Measurements from ENCODE around the gene BABAM2. TPM values are rescaled to one million over a fixed set of nuclear protein-coding genes. Genes with fewer than 3 reads are reported as not detected.

Gene BABAM2
- total and polyA plus RNA-seq, 2 of the 4 experiments (the other 2 are of a cell fraction) = 20.9 to 23.1 TPM

GRCh38 chr2:28336264-28336980, 445.9 kb downstream of the BABAM2 start:
- Histone ChIP-seq H3K36me3 (ENCODE audit: control insufficient read depth, insufficient read depth, low read length) (peaks cover 3% of the 10 kb centered on the region; the same call in 1 of the 2 replicates), H4K20me1 (ENCODE audit: insufficient read depth, low read length) (no peaks in the 10 kb centered on the region), H4K8ac (ENCODE audit: low read depth in 2 of 2, low read length in 2 of 2) (no peak overlapping the region), H2AFZ (replicated peaks; ENCODE audit: low read length, poor library complexity) (no peak overlapping the region), H3K9ac (ENCODE audit: low read depth, low read length) (no peak overlapping the region), H3K4me2 (ENCODE audit: low read depth, low read length) (no peak overlapping the region), H3K9me3 (ENCODE audit: control insufficient read depth, insufficient read depth, low read length) (no peaks in the 10 kb centered on the region), H2AK5ac (ENCODE audit: low read depth, low read length) (peak overlapping the region; percentile 70), H4K91ac (ENCODE audit: insufficient read depth, low read depth, low read length) (no peak overlapping the region), H2BK15ac (ENCODE audit: low read depth, low read length) (no peak overlapping the region), H3K79me1 (ENCODE audit: low read depth in 1 of 2, low read length in 2 of 2) (no peaks in the 10 kb centered on the region), H2AK9ac (replicated peaks; ENCODE audit: low read depth, low read length, poor library complexity) (no peak overlapping the region), H3K4me3 (ENCODE audit: insufficient read depth, low read depth, low read length) (no peak overlapping the region), H3K18ac (ENCODE audit: low read depth, low read length) (peak overlapping the region; percentile 0; the same call in 1 of the 2 replicates), H3K4me1 (ENCODE audit: control insufficient read depth, insufficient read depth, low read length) (peaks cover 19% of the 10 kb centered on the region), H2BK20ac (ENCODE audit: low read depth, low read length) (no peak overlapping the region), H3K14ac (replicated peaks; ENCODE audit: low read depth, low read length) (0 out of 2 replicates have a peak overlapping the region, but pooled peaks have one; percentile 3), H3K23ac (ENCODE audit: low read depth, low read length) (no peak overlapping the region; the same call in 1 of the 2 replicates), H3K56ac (ENCODE audit: extremely low read depth, insufficient read depth, low read length) (no peak overlapping the region), H3K9me1 (ENCODE audit: insufficient read depth, low read length) (peaks cover 9% of the 10 kb centered on the region), H2BK120ac (ENCODE audit: low read depth, low read length) (0 out of 2 replicates have a peak overlapping the region, but pooled peaks have one; percentile 32), H3K27ac (ENCODE audit: insufficient read depth, low read length) (no peak overlapping the region), H3K27me3 (ENCODE audit: control insufficient read depth, insufficient read depth, low read length) (no peaks in the 10 kb centered on the region), H2BK5ac (ENCODE audit: low read depth, low read length, poor library complexity, severe bottlenecking) (no peak overlapping the region), H3K4ac (ENCODE audit: low read depth, low read length) (0 out of 2 replicates have a peak overlapping the region, but pooled peaks have one; percentile 17), H4K5ac (ENCODE audit: low read depth, low read length) (no peak overlapping the region; the same call in 1 of the 2 replicates)
- 90% methylated on average over 6 of the region's 13 CpGs; no CpG with 5 or more reads in 1 of the 2 experiments for WGBS, 2 experiments (ENCODE audit: extremely low coverage in 2 of 2, insufficient read length in 1 of 2)
- intact Hi-C loops (cut with micrococcal nuclease) (no loop called here), in situ Hi-C loops (cut with MboI; ENCODE audit: low sequenced_read_pairs) (no loop called here), dilution Hi-C loops (cut with HindIII; ENCODE audit: low sequenced_read_pairs, unreplicated experiment) (no loop called here)
- no peak for DNase-seq
- ChIA-PET POLR2A (ENCODE audit: unreplicated experiment) (no interaction called here), CTCF (no interaction called here)
- ATAC-seq (ENCODE audit: low read depth) = no peak
- BruUV-seq (replicated peaks) = no TSS peak
- TF ChIP-seq FOS (IDR thresholded peaks at IDR 0.05; ENCODE audit: low read depth, low read length) (no peak), RCOR1 (IDR thresholded peaks at IDR 0.05; ENCODE audit: insufficient replicate concordance, low read length) (no peak), RFX5 (IDR thresholded peaks at IDR 0.05; ENCODE audit: low read depth, low read length) (no peak), ELK1 (IDR thresholded peaks at IDR 0.05; ENCODE audit: borderline replicate concordance, low read depth, low read length) (no peak), RAD21 (IDR thresholded peaks at IDR 0.05; ENCODE audit: low read length) (no peak), MAZ (IDR thresholded peaks at IDR 0.05; ENCODE audit: borderline replicate concordance, low read depth, low read length) (no peak), USF2 (IDR thresholded peaks at IDR 0.05; ENCODE audit: low read depth, low read length) (no peak), BHLHE40 (IDR thresholded peaks at IDR 0.05; ENCODE audit: low read depth, low read length) (no peak), NFE2L2 (IDR thresholded peaks at IDR 0.05; ENCODE audit: low read depth, low read length) (no peak), MAFK (IDR thresholded peaks at IDR 0.05; ENCODE audit: low read depth, low read length) (no peak), SMC3 (IDR thresholded peaks at IDR 0.05; ENCODE audit: low read depth, low read length) (no peak), POLR2A (IDR thresholded peaks at IDR 0.05; ENCODE audit: low read depth, low read length) (no peak), MXI1 (IDR thresholded peaks at IDR 0.05; ENCODE audit: borderline replicate concordance, low read depth, low read length) (no peak), CHD1 (IDR thresholded peaks at IDR 0.05; ENCODE audit: low read depth, low read length) (no peak), CEBPB (IDR thresholded peaks at IDR 0.05; ENCODE audit: low read depth, low read length) (no peak)
